Measurements from ENCODE around the gene MSTN.

Gene MSTN

GRCh38 chr2:190062601-190063000 is at the start of gene MSTN:
Gene MSTN (minus strand): TSS chr2:190062729. CDS start chr2:190062596, 133 bp downstream.
- H3K4me3 ChIP-seq (ENCODE audit: low read depth, low read length) = no peak within 1 kb of the TSS
- no peak for TF ChIP-seq CTCF (IDR thresholded peaks at IDR 0.05; ENCODE audit: low read depth, low read length)

GRCh38 chr2:190111166-190111565 is 48.6 kb upstream of the MSTN start:
- no peak overlapping the region for H3K4me3 ChIP-seq (ENCODE audit: low read depth, low read length)
- no peak for TF ChIP-seq CTCF (IDR thresholded peaks at IDR 0.05; ENCODE audit: low read depth, low read length)

GRCh38 chr2:190110699-190111098 is 48.2 kb upstream of the MSTN start:
- no peak overlapping the region for H3K4me3 ChIP-seq (ENCODE audit: low read depth, low read length)
- no peak for TF ChIP-seq CTCF (IDR thresholded peaks at IDR 0.05; ENCODE audit: low read depth, low read length)

GRCh38 chr2:190110131-190110530 is 47.6 kb upstream of the MSTN start:
- no peak overlapping the region for H3K4me3 ChIP-seq (ENCODE audit: low read depth, low read length)
- no peak for TF ChIP-seq CTCF (IDR thresholded peaks at IDR 0.05; ENCODE audit: low read depth, low read length)

GRCh38 chr2:190107409-190107808 is 44.9 kb upstream of the MSTN start:
- no peak overlapping the region for H3K4me3 ChIP-seq (ENCODE audit: low read depth, low read length)
- TF ChIP-seq CTCF (IDR thresholded peaks at IDR 0.05; ENCODE audit: low read depth, low read length) = no peak

- TF ChIP-seq CTCF (IDR thresholded peaks at IDR 0.05; ENCODE audit: low read depth, low read length) = no peak
- no peak overlapping the region for H3K4me3 ChIP-seq (ENCODE audit: low read depth, low read length)
These were observed 44.3 kb upstream of the MSTN start for GRCh38 chr2:190106783-190107182.

GRCh38 chr2:190105554-190105953 is 43.0 kb upstream of the MSTN start:
- H3K4me3 ChIP-seq (ENCODE audit: low read depth, low read length) = no peak overlapping the region
- no peak for TF ChIP-seq CTCF (IDR thresholded peaks at IDR 0.05; ENCODE audit: low read depth, low read length)

All from WI38 (cell line).